GM21723 (cell line): Measurements from ENCODE around the gene DEGS1.

Experiments used
- ATAC-seq: cut with Tn5 transposase; IDR thresholded peaks from one replicate; pipeline ENCODE4 v1.9.1; 2021; ENCODE audit warnings: mild to moderate bottlenecking, moderate library complexity; ENCODE audit not compliant: unreplicated experiment

The DEGS1 gene

DNA sequence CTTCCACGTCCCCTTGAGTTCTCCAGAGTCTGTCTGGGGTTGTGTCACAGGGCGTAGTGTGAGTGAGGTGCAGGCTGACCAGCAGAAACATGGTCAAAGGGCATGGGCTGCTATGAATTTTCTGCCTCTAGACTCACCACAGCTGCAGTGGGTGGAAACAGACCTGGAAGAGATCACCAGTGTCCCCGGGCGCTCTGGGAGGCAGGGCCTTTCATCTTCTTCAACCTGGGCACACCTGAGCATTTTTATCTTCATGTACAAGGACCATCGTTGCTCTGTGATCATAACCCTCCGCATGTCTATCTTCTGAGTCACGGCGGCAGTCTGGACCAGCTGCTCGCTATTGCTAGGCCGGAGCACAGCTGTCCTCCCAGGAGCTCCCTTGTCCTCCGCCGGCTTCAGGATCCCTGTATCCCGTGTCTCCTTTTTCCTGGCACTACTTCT, 29.6 kb downstream of the DEGS1 start:
- no peak for ATAC-seq

DNA sequence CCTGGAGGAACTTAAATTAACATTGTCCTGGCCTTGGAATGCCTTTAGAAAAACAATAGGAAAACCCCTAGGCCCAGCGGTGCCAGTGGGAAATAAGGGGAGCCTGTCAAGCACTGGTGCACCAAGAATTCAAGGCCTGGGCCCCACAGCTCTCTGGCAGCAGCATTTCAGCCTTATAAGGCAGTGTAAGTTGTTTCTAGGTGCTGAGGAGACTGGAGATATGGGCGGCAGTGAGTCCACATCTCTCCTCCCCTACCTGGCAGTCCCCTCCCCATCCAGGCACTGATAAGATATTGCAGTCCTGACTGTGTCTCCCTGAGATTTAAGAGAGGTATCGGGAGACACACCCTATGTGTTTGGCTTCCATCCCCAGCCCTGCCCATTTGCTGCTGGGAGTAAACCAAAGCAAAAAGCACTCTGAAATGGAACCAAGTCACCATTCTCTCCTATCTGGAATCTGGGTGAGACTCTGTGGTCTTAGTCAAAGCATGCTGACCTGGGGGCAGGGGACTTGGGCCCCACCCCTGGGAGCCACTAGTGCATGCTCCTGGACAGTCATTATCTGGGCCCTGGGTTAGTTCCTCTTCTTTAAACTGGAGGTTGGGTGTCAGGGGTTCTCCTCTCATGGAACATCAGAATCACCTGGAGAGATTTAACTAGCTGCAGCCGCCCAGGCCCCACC, 30.5 kb downstream of the DEGS1 start:
- no peak for ATAC-seq

GRCh38 chr1:224216382-224216781, 33.3 kb downstream of the DEGS1 start:
- ATAC-seq = no peak

- no peak for ATAC-seq
These were observed 34.9 kb downstream of the DEGS1 start for GRCh38 chr1:224217655-224218623.

- ATAC-seq = no peak
These were observed 36.1 kb downstream of the DEGS1 start for GRCh38 chr1:224219011-224219611.

DNA sequence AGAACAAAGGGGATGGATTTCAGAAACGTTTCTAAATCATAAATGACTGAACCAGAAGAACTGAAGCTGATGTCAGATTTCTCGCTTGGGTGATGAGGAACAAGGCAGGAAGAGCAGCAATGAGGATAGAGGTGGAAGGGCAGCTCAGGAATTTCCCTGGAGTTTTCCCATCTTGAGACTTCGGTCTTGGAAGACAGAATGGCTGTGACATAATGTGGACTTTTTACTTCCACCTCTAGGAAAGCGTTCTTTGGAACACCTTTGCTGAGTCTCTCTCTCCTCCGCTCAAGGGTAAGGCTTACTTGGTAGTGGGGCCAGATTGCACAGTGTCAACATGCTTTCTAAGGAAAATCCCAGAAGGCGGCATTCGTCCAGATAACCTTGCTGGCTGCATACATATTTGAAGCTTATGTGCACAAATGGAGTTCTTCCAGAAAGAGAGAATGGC, 36.6 kb downstream of the DEGS1 start:
- no peak for ATAC-seq

DNA sequence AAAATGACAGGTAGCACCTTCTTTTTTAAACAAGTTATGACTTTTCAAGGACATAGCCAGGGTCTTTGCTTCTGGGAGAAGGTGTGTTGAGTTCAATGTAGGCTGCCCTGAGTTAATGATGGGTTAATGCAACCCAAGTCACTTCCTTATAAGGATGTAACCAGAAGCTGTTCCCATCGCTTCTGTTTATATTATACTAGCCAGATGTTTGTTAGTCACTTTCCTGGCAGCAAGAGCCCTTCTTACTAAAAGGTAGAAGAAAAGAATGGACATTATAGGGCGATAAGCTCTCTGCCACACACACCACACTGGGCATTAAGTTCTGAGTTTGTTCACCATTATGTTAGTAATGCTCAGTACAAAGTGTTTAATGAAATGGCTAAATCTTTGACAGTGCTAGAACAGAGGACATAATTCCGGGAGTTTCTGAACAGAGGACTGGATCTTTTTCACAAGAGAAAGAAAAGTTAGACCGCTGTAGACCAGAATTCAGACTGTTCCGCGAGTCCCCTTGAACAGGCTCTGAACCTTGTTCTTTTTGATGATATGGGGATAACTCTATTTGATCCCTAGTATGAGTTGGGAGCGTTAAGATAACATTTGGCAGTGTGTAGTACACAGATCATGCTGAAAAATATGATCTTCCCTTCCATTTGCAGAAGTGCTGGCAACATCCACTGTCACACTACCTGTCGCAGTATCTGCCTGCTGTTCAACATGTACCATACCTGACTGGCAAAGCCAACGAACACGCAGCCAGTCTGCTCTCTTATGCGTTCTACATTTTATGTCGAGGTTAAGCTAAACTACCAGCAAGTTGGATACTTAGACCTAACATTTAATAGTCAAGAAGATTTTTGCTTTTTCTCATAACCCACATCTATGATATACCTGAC, 41.0 kb downstream of the DEGS1 start:
- no peak for ATAC-seq

GRCh38 chr1:224226849-224227502, 43.9 kb downstream of the DEGS1 start:
- no peak for ATAC-seq

DNA sequence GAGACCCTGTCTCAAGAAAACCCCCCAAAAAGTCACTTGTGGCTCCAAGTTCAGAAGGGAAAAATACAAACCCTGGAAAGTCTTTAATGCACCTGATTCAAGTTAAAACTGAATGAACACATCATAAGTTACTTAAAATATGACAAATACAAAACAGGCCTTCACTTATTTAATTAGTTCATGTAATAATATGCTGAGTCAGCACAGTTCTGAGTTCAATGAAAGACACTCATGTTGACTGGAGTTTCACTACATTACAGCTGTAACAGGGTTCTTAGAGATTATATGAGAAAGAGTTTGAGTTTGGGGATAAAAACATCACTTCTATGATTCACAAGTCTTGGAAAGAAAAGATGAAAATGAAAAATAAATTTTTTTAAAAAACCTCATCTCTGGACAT, 51.0 kb downstream of the DEGS1 start:
- no peak for ATAC-seq

- no peak for ATAC-seq
These were observed 52.9 kb downstream of the DEGS1 start for GRCh38 chr1:224235813-224236493.

GRCh38 chr1:224237119-224237881, 54.3 kb downstream of the DEGS1 start:
- ATAC-seq = no peak

GRCh38 chr1:224238212-224238611, 55.2 kb downstream of the DEGS1 start:
- no peak for ATAC-seq

DNA sequence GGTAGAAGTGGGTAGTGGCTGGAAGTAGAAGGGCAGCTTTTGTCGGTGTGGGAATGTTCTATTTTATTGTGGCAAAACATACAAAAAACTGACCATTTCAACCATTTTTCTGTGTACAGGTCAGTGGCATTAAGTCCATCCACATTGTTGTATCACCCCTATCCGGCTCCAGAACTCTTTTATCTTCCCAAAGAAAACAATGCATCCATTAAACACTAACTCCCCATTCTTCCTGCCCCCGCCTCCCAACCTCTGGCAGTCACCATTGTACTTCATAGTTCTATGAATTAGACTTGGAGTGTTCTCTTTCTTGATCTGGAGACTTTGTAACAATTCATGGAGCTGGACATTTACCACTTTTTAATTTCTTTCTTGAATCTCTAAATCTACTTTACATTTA, 55.7 kb downstream of the DEGS1 start:
- ATAC-seq = no peak
